Left ventricle myocardium inferior (tissue), 1 donor: Measurements from ENCODE around the gene TPM4. TPM values are rescaled to one million over a fixed set of nuclear protein-coding genes. Genes with fewer than 3 reads are reported as not detected.

Experiments used
- DNase-seq: peaks from one replicate; pipeline ENCODE4 v3.0.0-alpha.2; 2020
- H3K27ac ChIP-seq: fragments of 200-600 bp; replicated peaks from 2 replicates; pipeline ENCODE4 v1.8.0; 2021
- H3K27me3 ChIP-seq: fragments of 200-600 bp; 2 replicates; pipeline ENCODE4 v1.8.0; 2021; ENCODE audit warnings: low read depth
- H3K36me3 ChIP-seq: fragments of 200-600 bp; 2 replicates; pipeline ENCODE4 v1.8.0; 2021
- H3K4me1 ChIP-seq: fragments of 200-600 bp; 2 replicates; pipeline ENCODE4 v1.8.0; 2021
- H3K4me3 ChIP-seq: fragments of 200-600 bp; 2 replicates; pipeline ENCODE4 v1.8.0; 2021; ENCODE audit warnings: mild to moderate bottlenecking, moderate library complexity
- H3K9me3 ChIP-seq: fragments of 200-600 bp; replicated peaks from 2 replicates; pipeline ENCODE4 v1.8.0; 2021
- intact Hi-C: fragments of 100-400 bp; cut with micrococcal nuclease; formaldehyde crosslinking; loops from one replicate; pipeline ENCODE4 v1.11.0; 2022
- total RNA-seq: library from RNA; stranded (reverse); fragmentation: NEBNext Ultra II Directional; extraction: Animal tissue kit (Norgen Biotek cat#: 25700); gene quantifications from one replicate; pipeline ENCODE4 v1.2.1, GENCODE V29; 2021
- TF ChIP-seq, protein P1 (sequence below): fragments of 200-600 bp; IDR thresholded peaks from 2 replicates; pipeline ENCODE4 v1.8.0; 2021; ENCODE audit warnings: antibody characterized with exemption, mild to moderate bottlenecking, borderline replicate concordance
- donor health status: DM: no; HTN: yes; CAD: no; lungs with severe emphysema.

TPM4 gene
- total RNA-seq, 1 donor from 2014 or later = 69.6 TPM

GRCh38 chr19:16144216-16144581 is 67.9 kb downstream of the TPM4 start:
- TF ChIP-seq, protein P1, sequence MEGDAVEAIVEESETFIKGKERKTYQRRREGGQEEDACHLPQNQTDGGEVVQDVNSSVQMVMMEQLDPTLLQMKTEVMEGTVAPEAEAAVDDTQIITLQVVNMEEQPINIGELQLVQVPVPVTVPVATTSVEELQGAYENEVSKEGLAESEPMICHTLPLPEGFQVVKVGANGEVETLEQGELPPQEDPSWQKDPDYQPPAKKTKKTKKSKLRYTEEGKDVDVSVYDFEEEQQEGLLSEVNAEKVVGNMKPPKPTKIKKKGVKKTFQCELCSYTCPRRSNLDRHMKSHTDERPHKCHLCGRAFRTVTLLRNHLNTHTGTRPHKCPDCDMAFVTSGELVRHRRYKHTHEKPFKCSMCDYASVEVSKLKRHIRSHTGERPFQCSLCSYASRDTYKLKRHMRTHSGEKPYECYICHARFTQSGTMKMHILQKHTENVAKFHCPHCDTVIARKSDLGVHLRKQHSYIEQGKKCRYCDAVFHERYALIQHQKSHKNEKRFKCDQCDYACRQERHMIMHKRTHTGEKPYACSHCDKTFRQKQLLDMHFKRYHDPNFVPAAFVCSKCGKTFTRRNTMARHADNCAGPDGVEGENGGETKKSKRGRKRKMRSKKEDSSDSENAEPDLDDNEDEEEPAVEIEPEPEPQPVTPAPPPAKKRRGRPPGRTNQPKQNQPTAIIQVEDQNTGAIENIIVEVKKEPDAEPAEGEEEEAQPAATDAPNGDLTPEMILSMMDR = no peak
- no peak overlapping the region for H3K4me3 ChIP-seq
- H3K27me3 ChIP-seq = peaks cover 29% of the 10 kb centered on the region
- intact Hi-C loops = no loop called here
- H3K27ac ChIP-seq = no peak overlapping the region
- no peaks in the 10 kb centered on the region for H3K36me3 ChIP-seq
- H3K4me1 ChIP-seq = no peaks in the 10 kb centered on the region
- no peaks in the 10 kb centered on the region for H3K9me3 ChIP-seq
- no peak for DNase-seq

- Histone ChIP-seq H3K27me3 (peaks cover 29% of the 10 kb centered on the region), H3K4me1 (no peaks in the 10 kb centered on the region), H3K9me3 (no peaks in the 10 kb centered on the region), H3K27ac (no peak overlapping the region), H3K4me3 (no peak overlapping the region), H3K36me3 (no peaks in the 10 kb centered on the region)
- intact Hi-C loops = no loop called here
- TF ChIP-seq, protein P1 = no peak
- no peak for DNase-seq
Observed at GRCh38 chr19:16146112-16146511, 69.8 kb downstream of the TPM4 start.

- Histone ChIP-seq H3K27me3 (peaks cover 24% of the 10 kb centered on the region), H3K27ac (no peak overlapping the region)
- TF ChIP-seq, protein P1 = no peak
Observed at GRCh38 chr19:16148443-16149229, 72.3 kb downstream of the TPM4 start.

More at GRCh38 chr19:16148443-16149229, 72.3 kb downstream of the TPM4 start:
- no peaks in the 10 kb centered on the region for H3K4me1 ChIP-seq
- H3K9me3 ChIP-seq = no peaks in the 10 kb centered on the region
- no peaks in the 10 kb centered on the region for H3K36me3 ChIP-seq
- H3K4me3 ChIP-seq = no peak overlapping the region
- DNase-seq = no peak
- intact Hi-C loops = no loop called here

Other genes with a start within 250 kb of the TPM4 start
- gene CYP4F2, start 178.4 kb upstream of the TPM4 start, total RNA-seq = not detected
- 0.82 TPM for gene CYP4F11, start 142.0 kb upstream of the TPM4 start, total RNA-seq
- not detected for gene OR10H4, start 127.5 kb upstream of the TPM4 start, total RNA-seq
- 17.7 TPM for gene RAB8A, start 35.4 kb downstream of the TPM4 start, total RNA-seq
- 0.16 TPM for gene HSH2D, start 67.2 kb downstream of the TPM4 start, total RNA-seq
- not detected for gene CIB3, start 97.0 kb downstream of the TPM4 start, total RNA-seq
- 34.3 TPM for gene FAM32A, start 108.9 kb downstream of the TPM4 start, total RNA-seq
- 38.5 TPM for gene AP1M1, start 121.4 kb downstream of the TPM4 start, total RNA-seq
- gene KLF2, start 248.3 kb downstream of the TPM4 start, total RNA-seq = 65.2 TPM